Nephron (organoid): ENCODE results near the gene ZNF277.

Experiments
- H3K27ac Mint-ChIP-seq, 3 experiments: 2 replicates each; pipeline ENCODE4 v1.8.0; 2020; ENCODE audit warnings: mixed read lengths in 3 of 3, mild to moderate bottlenecking in 2 of 3, moderate library complexity in 1 of 3
- H3K27me3 Mint-ChIP-seq: 2 replicates; pipeline ENCODE4 v1.8.0; 2021; ENCODE audit warnings: low read depth, mild to moderate bottlenecking, moderate library complexity, mixed read lengths
- H3K36me3 Mint-ChIP-seq: 2 replicates; pipeline ENCODE4 v1.8.0; 2020; ENCODE audit warnings: low read depth, mixed read lengths
- H3K4me1 Mint-ChIP-seq: 2 replicates; pipeline ENCODE4 v1.8.0; 2020; ENCODE audit warnings: mixed read lengths
- H3K4me3 Mint-ChIP-seq, 3 experiments: 2 replicates each; pipeline ENCODE4 v1.8.0; 2020; ENCODE audit warnings: mild to moderate bottlenecking in 3 of 3, mixed read lengths in 3 of 3, moderate library complexity in 2 of 3
- H3K9me3 Mint-ChIP-seq: 2 replicates; pipeline ENCODE4 v1.8.0; 2020; ENCODE audit warnings: mixed read lengths
- TF ChIP-seq, protein P1 (sequence below), 3 experiments: fragments of 200-600 bp; sonication (generic); IDR thresholded peaks; one replicate each; pipeline ENCODE4 v1.5.0; 2021; ENCODE audit warnings: antibody characterized with exemption in 3 of 3; ENCODE audit not compliant: unreplicated experiment in 3 of 3

Gene ZNF277

GRCh38 chr7:112176693-112177415 lies 29.6 kb upstream of the ZNF277 start:
- H3K27ac Mint-ChIP-seq = no peak overlapping the region
- TF ChIP-seq, protein P1, sequence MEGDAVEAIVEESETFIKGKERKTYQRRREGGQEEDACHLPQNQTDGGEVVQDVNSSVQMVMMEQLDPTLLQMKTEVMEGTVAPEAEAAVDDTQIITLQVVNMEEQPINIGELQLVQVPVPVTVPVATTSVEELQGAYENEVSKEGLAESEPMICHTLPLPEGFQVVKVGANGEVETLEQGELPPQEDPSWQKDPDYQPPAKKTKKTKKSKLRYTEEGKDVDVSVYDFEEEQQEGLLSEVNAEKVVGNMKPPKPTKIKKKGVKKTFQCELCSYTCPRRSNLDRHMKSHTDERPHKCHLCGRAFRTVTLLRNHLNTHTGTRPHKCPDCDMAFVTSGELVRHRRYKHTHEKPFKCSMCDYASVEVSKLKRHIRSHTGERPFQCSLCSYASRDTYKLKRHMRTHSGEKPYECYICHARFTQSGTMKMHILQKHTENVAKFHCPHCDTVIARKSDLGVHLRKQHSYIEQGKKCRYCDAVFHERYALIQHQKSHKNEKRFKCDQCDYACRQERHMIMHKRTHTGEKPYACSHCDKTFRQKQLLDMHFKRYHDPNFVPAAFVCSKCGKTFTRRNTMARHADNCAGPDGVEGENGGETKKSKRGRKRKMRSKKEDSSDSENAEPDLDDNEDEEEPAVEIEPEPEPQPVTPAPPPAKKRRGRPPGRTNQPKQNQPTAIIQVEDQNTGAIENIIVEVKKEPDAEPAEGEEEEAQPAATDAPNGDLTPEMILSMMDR (IDR thresholded peaks at IDR 0.05; ENCODE audit: unreplicated experiment in 3 of 3) = no peak
- H3K9me3 Mint-ChIP-seq = no peaks in the 10 kb centered on the region
- H3K27me3 Mint-ChIP-seq = peaks cover 8% of the 10 kb centered on the region
- H3K36me3 Mint-ChIP-seq = no peaks in the 10 kb centered on the region
- no peak overlapping the region for H3K4me3 Mint-ChIP-seq
- H3K4me1 Mint-ChIP-seq = peaks cover 37% of the 10 kb centered on the region

- H3K4me3 Mint-ChIP-seq = no peak overlapping the region
- H3K36me3 Mint-ChIP-seq = no peaks in the 10 kb centered on the region
- H3K9me3 Mint-ChIP-seq = no peaks in the 10 kb centered on the region
- H3K4me1 Mint-ChIP-seq = peaks cover 30% of the 10 kb centered on the region
- no peak overlapping the region for H3K27ac Mint-ChIP-seq
- TF ChIP-seq, protein P1 (IDR thresholded peaks at IDR 0.05; ENCODE audit: unreplicated experiment in 3 of 3) = no peak
- peaks cover 8% of the 10 kb centered on the region for H3K27me3 Mint-ChIP-seq
Measured at GRCh38 chr7:112180223-112180622, 26.3 kb upstream of the ZNF277 start.

DNA sequence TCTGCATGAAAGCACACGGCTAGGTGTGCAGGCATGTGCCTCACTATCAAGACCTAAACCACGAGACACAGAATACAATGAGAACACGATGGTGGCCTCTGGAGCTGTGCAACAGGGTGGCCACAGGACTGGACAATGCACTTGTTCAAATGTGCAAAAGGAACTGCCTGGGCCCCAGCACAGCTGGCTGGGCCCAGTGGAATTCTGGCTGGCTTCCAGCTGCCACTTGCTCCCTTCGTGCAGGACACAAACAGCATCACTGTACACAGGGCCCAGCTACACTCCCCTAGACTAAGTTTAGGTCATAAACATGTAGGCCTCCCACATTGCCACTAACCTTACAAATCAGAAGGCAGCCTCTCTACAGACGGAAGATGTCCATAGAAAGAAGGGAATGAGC lies 23.7 kb upstream of the ZNF277 start:
- Mint-ChIP-seq H3K27ac (peak overlapping the region in 1 of 3 experiments; percentile 28), H3K36me3 (no peaks in the 10 kb centered on the region), H3K4me3 (no peak overlapping the region), H3K9me3 (no peaks in the 10 kb centered on the region), H3K4me1 (peaks cover 13% of the 10 kb centered on the region), H3K27me3 (peaks cover 8% of the 10 kb centered on the region)
- TF ChIP-seq, protein P1 (IDR thresholded peaks at IDR 0.05; ENCODE audit: unreplicated experiment in 3 of 3) = no peak

GRCh38 chr7:112183266-112183665 lies 23.2 kb upstream of the ZNF277 start:
- TF ChIP-seq, protein P1 (IDR thresholded peaks at IDR 0.05; ENCODE audit: unreplicated experiment in 3 of 3) = no peak
- Mint-ChIP-seq H3K27ac (peak overlapping the region in 1 of 3 experiments; percentile 28), H3K4me3 (no peak overlapping the region), H3K27me3 (peaks cover 8% of the 10 kb centered on the region), H3K4me1 (peaks cover 13% of the 10 kb centered on the region), H3K9me3 (no peaks in the 10 kb centered on the region), H3K36me3 (no peaks in the 10 kb centered on the region)

GRCh38 chr7:112184455-112184854 lies 22.0 kb upstream of the ZNF277 start:
- no peak overlapping the region for H3K4me3 Mint-ChIP-seq
- no peaks in the 10 kb centered on the region for H3K36me3 Mint-ChIP-seq
- H3K4me1 Mint-ChIP-seq = peaks cover 13% of the 10 kb centered on the region
- peak overlapping the region in 1 of 3 experiments; percentile 21 for H3K27ac Mint-ChIP-seq
- peaks cover 8% of the 10 kb centered on the region for H3K27me3 Mint-ChIP-seq
- no peaks in the 10 kb centered on the region for H3K9me3 Mint-ChIP-seq
- TF ChIP-seq, protein P1 (IDR thresholded peaks at IDR 0.05; ENCODE audit: unreplicated experiment in 3 of 3) = no peak
